Liver (tissue), 2 donors: ENCODE results near the gene MCM10.

ENCODE experiments used
- CTCF ChIP-seq: fragments of 150-350 bp; IDR thresholded peaks from 2 replicates; pipeline ENCODE4 v1.5.1; 2017; ENCODE audit warnings: improper control_type of control experiment, low read depth, low read length; ENCODE audit not compliant: missing input control
- FOXA2 ChIP-seq: IDR thresholded peaks from 2 replicates; pipeline ENCODE4 v1.6.1; 2016; ENCODE audit warnings: antibody characterized with exemption
- donor health status: healthy.

DNA sequence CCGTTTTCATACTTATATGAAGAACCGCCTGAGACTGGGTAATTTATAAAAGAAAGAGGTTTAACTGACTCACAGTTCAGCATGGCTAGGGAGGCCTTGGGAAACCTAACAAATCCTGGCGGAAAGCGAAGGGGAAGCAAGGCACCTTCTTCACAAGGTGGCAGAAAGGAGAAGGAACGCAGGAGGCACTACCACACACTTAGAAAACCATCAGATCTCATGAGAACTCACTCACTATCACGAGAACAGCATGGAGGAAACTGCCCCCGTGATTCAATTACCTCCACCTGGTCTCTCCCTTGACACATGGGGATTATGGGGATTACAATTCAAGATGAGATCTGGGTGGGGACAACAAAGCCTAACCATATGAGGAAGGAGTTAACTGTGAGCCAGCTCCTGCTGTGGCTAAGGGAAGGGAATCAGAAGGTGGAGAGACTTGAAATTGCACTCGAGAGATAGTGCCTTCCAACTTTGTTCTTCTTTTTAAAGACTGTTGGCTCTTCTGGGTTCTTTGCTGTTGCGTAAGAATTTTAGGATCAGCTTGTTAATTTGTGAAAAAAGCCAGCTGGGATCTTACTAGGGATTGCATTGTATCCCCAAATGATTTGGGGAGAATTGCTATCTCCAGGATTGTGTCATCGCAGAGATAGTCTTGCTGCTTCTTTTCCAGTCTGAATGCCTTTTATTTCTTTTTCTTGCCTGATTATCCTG is 40.4 kb upstream of the MCM10 start:
- no peak for TF ChIP-seq CTCF
- TF ChIP-seq FOXA2 = no peak
